Right lung (tissue), 5 donors: Measurements from ENCODE around the gene SPAG16. TPM values are rescaled to one million over a fixed set of nuclear protein-coding genes. Genes with fewer than 3 reads are reported as not detected.
A peak's percentile ranks its signal among the peaks of the same experiment; 100 is the strongest.

ENCODE experiments used
- DNase-seq, 2 donors: peaks; one replicate each; pipeline ENCODE4 v3.0.0-alpha.2; 2013
- polyA plus RNA-seq, 5 donors: library from polyadenylated mRNA; unstranded; fragments of 120-200 nt; gene quantifications; one replicate each; pipeline versions ENCODE4 v1.2.1 to v1.2.3, GENCODE V29; 2013; ENCODE audit warnings: inconsistent platforms in 1 of 5, low replicate concordance in 1 of 5; ENCODE audit not compliant: insufficient read length in 5 of 5, insufficient read depth in 1 of 5

SPAG16 gene
- polyA plus RNA-seq, 5 donors = 33.9 to 47.5 (median 44.9) TPM

DNA sequence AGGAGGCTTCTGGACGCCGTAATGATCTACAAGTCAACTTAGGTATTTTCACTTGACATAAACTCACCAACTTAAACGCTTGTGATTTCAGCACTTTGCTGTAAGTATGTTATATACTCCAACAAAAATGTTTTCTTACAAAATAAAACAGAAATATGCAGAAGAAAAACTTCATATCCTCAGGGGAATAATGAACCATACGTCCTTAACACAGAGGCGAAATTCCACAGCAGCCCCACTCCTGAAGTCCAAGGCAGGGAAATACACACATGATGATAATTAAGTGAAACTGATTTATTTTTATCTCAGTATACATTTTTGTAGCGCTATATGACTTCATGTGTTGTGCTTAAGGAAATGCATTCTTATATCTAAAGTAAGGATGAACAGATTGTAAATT is 791.2 kb downstream of the SPAG16 start:
- DNase-seq = no peak

GRCh38 chr2:214076527-214076926 is 792.3 kb downstream of the SPAG16 start:
- no peak for DNase-seq

DNA sequence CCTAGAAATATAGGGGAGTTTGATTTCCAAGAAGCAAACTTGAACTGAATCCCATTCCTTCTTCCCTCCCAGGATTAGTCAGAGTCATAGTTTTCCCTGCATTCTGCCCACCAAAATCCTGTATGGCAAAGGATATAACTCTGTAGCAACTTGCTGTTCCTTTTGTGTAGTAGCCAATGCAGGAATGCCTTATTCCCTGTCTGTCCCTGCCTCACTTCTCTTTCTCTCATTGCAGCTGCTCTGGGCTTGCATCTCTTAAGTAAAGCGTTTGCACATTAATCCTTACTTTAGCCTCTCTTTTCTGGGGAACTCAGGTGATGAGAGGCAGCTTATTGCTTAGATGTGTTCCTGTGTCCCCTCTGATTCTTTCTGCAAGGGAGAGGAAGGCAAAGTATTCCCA is 793.5 kb downstream of the SPAG16 start:
- no peak for DNase-seq

GRCh38 chr2:214079032-214079431 is 794.8 kb downstream of the SPAG16 start:
- DNase-seq = no peak

DNA sequence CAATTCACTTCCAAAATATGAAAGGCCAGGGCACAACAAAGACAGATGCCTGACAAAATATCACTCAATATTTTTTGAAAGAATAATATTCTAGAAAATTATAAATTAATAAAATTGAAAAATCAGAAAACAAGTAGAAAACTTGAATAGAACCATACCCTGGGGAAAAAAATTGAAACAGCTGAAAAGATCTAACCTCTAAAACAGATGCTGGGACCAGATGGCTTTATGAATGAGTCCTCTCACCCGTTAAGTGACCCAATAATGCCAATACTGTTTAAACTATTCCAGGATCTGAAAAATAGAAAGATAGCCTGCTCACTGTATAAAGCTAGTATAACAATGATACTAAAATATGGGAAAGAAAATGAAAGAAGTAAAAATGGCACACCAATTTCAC is 804.3 kb downstream of the SPAG16 start:
- DNase-seq = no peak

GRCh38 chr2:214096208-214096715 is 812.0 kb downstream of the SPAG16 start:
- no peak for DNase-seq

GRCh38 chr2:214098811-214099210 is 814.5 kb downstream of the SPAG16 start:
- DNase-seq = no peak

DNA sequence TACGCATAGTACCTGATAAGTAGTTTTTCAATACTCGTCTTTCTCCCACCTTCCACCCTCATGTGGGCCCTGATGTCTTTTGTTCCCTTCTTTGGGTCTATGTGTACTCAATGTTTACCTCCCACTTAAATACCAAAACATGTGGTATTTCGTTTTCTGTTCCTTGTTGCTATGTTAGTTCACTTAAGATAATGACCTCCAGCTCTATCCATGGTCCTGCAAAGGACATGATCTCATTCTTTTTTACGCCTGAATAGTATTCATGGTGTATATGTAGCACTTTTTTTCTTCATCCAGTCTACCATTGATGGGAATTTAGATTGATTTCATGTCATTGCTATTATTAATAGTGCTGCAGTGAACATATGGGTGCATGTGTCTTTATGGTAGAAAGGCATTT is 816.2 kb downstream of the SPAG16 start:
- no peak for DNase-seq

DNA sequence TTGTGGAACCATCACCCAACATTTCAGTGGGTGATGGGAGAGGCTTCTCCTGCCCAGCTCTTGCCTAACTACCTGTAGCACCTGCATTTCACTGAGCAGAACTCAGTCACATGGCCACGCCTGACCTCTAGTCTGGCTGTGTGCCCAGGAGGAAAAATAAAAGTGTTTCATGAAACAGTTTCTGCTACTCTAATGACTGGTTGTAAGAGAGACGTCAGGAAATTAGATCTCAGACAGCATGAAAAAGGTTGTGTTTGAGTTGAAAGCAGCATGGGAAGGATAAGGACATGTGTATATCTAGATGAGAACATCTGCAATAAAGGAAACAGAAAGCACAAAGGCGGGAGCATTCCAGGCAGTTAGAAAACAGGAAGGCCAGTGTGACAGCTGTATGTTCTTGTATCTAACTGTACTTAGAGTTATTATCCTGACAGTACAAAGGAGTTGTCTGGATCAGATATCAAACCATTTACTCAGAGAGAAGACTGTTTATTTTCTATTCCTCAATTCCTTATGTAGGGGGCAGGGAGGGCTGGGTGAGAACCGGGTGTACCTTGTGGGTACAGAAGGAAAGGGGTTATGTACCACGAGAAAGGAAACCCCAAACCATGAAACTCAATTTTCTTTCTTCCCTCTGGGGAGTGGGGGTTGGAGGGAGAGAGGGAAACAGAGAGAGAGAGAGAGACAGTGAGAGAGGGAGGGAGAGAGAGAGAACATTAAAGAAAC is 819.2 kb downstream of the SPAG16 start:
- DNase-seq = peak; percentile 38 to 47

GRCh38 chr2:214104219-214104618 is 820.0 kb downstream of the SPAG16 start:
- no peak for DNase-seq

DNA sequence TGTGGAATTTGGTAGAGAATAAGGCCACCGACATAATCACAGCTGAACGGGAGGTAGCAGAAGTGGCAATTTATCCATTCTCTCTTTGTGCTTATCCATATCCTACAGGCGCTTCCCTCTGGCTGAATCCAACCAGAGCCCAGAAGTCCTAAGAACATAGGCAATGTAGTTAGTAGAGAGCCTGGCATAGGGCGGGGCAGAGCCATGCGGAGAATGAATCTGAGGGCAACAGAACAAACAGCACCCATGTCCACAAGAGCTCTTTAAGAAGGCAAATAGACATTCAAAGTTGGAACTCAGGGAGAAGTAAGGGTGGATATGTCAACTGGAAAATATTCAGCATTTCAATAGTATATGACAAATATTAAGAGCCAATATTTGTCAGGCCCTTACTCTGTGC is 820.7 kb downstream of the SPAG16 start:
- DNase-seq = no peak

- DNase-seq = no peak
Observed at GRCh38 chr2:214107726-214108125, 823.5 kb downstream of the SPAG16 start.

DNA sequence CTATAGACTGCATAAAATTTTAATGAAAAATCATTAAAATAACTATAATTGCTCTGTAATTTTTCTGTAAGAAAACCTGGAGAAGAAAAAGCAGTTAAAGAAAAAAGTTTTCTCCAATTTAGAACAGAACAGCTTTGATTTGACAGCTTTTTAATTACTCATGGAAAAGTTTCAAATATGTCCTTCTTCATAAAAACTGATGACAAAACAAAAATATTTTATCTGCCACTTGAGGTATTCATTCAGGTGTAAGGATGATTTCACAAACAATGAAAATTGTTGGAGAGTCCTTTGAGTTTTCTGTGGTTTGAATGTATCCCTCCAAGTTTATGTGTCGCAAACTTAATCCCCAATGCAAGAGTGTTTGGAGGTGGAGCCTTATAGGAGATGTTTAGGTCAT is 824.3 kb downstream of the SPAG16 start:
- DNase-seq = no peak

DNA sequence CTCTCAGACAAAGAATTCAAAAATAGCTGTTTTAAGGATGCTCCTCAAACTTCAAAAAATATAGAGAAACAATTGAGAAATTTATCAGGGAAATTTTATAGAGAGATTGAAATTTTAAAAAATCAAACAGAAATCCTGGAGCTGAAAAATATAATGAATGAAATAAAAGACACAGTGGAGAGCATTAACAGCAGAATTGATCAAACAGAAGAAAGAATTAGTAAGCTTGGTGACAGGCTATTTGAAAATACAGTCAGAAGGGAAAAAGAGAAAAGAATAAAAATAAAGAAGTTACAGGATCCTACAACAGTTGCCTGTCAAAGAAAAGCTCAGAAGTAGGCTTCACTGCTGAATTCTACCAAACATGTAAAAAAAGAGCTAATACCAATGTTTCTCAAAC is 832.8 kb downstream of the SPAG16 start:
- no peak for DNase-seq

DNA sequence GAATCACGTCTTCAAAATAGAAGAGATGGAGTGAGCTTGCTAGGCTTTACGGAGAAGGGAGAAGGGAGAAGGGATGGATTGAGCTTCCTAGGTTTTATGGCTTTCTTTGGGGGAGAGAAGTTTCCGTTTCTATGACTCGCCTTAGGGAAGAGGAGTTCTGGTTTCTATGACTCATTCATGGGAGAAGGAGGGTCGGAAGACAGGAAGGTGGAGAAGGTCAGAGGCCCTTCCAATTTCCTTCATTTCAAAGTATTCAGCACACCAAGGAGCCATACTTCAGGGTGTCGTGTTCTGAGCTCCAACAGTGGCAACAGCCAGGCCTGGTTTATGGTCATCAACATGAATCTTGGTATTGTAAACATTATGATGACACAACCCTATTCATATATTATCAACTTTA is 841.9 kb downstream of the SPAG16 start:
- no peak for DNase-seq

GRCh38 chr2:214127170-214127569 is 842.9 kb downstream of the SPAG16 start:
- DNase-seq = no peak

GRCh38 chr2:214127571-214127970 is 843.3 kb downstream of the SPAG16 start:
- DNase-seq = no peak

- no peak for DNase-seq
Observed at GRCh38 chr2:214128040-214128439, 843.8 kb downstream of the SPAG16 start.

GRCh38 chr2:214130114-214130513 is 845.9 kb downstream of the SPAG16 start:
- DNase-seq = no peak

- DNase-seq = no peak
Observed at GRCh38 chr2:214135966-214136365, 851.7 kb downstream of the SPAG16 start.

- DNase-seq = no peak
Observed at GRCh38 chr2:214138779-214139178, 854.5 kb downstream of the SPAG16 start.

- DNase-seq = no peak
Observed at GRCh38 chr2:214139630-214140284, 855.5 kb downstream of the SPAG16 start.

DNA sequence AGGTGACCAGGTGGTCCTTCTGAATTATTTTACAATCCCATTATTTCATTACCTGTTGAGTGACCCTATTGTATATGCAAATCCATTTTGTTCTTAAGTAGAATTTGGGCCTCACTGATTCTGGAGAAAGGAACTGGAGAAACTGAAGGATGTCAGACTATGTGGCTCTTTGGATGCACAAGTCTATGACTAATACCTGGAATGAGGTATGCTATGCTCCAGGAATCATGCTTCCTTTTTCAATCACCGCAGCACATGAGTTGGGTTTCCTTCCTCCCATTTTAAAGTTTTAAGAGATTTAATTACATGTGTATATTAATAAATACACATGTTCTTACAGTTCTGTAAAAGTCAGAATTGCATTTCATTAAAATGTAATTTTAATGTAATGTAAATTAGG is 872.7 kb downstream of the SPAG16 start:
- DNase-seq = no peak

GRCh38 chr2:214158851-214159250 is 874.6 kb downstream of the SPAG16 start:
- no peak for DNase-seq
